LNCAP (cell line): ENCODE results near the gene ADK.

Experiments
- TF ChIP-seq, protein P1 (sequence below): fragments of 450-650 bp; IDR thresholded peaks from 2 replicates; pipeline ENCODE4 v1.5.1; 2017; ENCODE audit warnings: mild to moderate bottlenecking

ADK gene

DNA sequence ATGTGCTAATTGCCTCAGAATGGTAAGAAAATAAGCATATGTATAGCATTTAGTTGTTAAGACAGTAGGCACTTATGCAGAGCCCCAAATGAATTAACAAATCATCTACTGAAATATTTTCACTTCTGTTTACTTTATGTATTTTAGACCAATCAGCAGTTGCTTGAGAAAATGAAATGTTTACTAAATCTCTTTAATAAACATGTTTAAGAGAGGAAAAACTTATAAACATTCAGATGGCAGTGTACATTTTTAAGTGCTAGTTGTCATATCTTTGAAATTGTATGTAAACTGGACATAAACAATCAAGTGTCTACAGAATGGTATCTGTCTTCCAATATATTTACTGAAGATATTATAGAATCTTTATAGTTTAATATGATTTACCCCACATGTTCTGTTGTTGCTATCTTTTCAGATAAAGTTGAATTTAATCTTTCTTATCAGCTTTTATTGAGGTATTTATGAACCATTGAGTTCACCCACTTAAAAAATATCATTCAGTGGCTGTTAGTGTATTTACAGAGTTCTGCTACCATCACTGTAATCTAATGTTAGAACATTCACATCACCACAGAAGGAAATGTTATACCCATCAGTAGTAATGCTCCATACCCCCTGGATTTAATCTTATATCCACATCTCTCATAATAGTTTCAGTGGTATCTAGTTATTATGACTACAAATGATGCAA lies 264.3 kb downstream of the ADK start:
- TF ChIP-seq, protein P1, sequence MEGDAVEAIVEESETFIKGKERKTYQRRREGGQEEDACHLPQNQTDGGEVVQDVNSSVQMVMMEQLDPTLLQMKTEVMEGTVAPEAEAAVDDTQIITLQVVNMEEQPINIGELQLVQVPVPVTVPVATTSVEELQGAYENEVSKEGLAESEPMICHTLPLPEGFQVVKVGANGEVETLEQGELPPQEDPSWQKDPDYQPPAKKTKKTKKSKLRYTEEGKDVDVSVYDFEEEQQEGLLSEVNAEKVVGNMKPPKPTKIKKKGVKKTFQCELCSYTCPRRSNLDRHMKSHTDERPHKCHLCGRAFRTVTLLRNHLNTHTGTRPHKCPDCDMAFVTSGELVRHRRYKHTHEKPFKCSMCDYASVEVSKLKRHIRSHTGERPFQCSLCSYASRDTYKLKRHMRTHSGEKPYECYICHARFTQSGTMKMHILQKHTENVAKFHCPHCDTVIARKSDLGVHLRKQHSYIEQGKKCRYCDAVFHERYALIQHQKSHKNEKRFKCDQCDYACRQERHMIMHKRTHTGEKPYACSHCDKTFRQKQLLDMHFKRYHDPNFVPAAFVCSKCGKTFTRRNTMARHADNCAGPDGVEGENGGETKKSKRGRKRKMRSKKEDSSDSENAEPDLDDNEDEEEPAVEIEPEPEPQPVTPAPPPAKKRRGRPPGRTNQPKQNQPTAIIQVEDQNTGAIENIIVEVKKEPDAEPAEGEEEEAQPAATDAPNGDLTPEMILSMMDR, result no peak

GRCh38 chr10:74417397-74417796 lies 266.4 kb downstream of the ADK start:
- TF ChIP-seq, protein P1, result no peak

GRCh38 chr10:74418285-74418872 lies 267.4 kb downstream of the ADK start:
- TF ChIP-seq, protein P1, result no peak

- TF ChIP-seq, protein P1, result no peak
Measured at GRCh38 chr10:74419491-74419951, 268.5 kb downstream of the ADK start.

GRCh38 chr10:74419958-74420375 lies 268.9 kb downstream of the ADK start:
- TF ChIP-seq, protein P1, result peak; percentile 59

DNA sequence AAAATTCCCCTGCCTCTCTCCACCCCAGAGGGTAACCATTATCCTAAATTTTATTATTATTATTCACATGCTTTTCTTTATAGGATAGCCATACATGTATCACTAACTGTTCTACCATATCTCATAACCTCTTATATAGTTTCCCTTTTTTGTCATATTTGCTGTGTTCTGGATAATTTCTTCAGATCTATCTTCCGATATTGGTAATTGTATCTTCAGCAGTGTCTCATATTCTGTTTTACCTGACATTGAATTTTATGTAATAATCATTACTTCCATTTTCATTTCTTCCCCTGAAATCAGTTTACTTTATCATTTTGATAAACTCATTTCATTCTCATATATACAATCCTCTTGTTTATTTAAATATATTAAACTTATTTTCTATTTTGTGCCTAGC lies 273.5 kb downstream of the ADK start:
- TF ChIP-seq, protein P1, result no peak

- TF ChIP-seq, protein P1, result no peak
Measured at GRCh38 chr10:74425456-74426001, 274.5 kb downstream of the ADK start.
